Measurements from ENCODE around the gene CADM2.
"Not testable (repeated sequence)": the region's sequence is repeated elsewhere in the genome, so short reads cannot be mapped to it uniquely, and the experiment has no call there.

The CADM2 gene
- total RNA-seq, result 0.04 to 0.12 reads per million in 2 experiments

- DNase-seq (ENCODE audit: low read depth), result peak; percentile 55
Measured at GRCh38 chr3:84958495-84959469, at the start of gene CADM2. TSS of gene CADM2 (plus strand) at chr3:84958989.

GRCh38 chr3:84918592-84918991, 40.2 kb upstream of the CADM2 start:
- not testable (repeated sequence) for DNase-seq (ENCODE audit: low read depth)

DNA sequence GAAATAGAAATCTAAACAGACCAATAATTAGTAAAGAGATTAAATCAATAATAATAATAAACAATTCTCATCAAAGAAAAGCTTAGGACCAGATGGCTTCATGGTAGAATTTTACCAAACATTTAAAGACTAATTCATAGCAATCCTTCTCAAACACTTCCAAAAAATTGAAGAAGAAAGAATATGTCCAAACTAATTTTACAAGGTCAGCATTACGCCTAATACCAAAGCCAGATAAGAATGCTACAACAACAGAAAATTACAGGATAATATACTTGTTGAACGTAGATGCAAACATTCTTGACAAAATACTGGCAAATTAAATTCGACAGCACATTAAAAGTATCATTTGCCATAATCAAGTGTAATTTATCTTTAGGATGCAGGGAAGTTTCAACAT, 36.1 kb upstream of the CADM2 start:
- no peak for DNase-seq (ENCODE audit: low read depth)

- no peak for DNase-seq (ENCODE audit: low read depth)
Measured at GRCh38 chr3:84925571-84925970, 33.2 kb upstream of the CADM2 start.

DNA sequence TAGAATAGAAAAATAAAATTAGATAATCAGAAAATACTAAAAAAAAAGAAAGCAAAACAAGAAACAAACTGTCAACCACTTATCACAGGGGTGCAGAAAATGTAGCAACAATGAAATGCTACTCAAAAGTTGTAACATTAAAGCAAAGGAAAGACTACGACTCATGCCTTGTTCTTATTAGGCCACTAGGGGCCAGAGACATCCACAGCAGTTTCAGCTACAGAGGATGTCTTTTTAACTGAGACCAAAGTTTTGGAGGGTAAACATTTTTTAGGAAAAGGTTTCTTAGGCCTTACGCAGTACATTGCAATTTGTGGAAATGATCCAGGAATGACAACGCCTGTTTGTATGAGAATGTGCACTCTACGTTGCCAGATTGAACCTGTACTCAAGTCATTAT, 15.4 kb upstream of the CADM2 start:
- DNase-seq (ENCODE audit: low read depth), result no peak

DNA sequence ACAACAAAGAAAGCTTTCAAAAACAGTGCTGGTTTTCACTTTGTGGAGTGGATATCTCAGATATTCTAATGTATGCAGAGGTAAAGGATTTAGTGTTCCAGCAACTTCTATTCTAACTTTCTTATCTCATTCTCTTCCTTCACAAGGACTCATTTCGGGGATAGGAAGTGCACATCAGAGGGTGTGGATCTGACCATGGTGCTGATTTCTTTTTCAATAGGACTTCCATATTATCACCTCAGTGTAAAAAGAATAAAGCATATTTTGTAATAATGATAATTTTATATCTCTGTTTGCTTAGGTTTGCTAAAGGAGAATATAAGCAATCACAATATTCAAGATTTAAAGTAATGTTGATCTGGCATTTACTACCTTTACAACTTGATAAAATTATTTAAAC, 12.5 kb upstream of the CADM2 start:
- no peak for DNase-seq (ENCODE audit: low read depth)

- no peak for DNase-seq (ENCODE audit: low read depth)
Measured at GRCh38 chr3:84959470-84960271, 882 bp downstream of the CADM2 start.

GRCh38 chr3:84960581-84960980, 1.8 kb downstream of the CADM2 start:
- DNase-seq (ENCODE audit: low read depth), result no peak

- no peak for DNase-seq (ENCODE audit: low read depth)
Measured at GRCh38 chr3:84961011-84961410, 2.2 kb downstream of the CADM2 start.

DNA sequence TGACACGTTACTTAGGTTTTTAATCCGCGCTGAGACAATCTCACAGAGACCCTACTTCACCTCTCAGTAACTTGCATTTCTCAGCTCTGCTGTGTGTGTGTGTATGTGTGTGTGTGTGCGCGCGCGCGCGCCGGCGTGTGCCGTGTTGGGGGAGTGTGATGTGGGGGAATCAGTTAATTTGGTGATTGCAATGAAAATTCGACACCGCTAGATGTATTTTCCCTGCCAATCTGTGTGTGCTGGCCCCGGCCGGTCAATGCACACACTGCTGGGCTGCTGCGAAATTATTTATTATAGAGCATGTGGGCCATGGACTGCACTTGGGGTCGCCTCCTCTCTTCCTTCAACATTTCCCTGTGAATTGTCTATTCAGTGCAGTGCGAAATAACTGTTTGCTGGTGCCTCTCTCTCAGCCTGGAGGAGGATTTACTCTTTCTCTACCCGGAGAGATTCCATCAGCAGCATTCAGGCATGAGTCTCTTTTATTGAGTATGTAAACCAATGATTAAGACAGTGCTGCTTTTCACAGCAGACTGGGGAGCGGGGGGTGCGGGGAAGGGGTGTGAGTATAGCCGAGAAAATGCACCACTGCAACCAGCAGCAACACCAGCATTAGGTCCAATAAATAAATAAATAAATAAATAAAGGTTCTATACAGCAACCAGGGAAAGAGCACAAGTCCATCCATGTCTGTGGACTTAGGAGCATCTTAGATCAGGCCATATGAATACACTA, 2.9 kb downstream of the CADM2 start:
- no peak for DNase-seq (ENCODE audit: low read depth)

- DNase-seq (ENCODE audit: low read depth), result no peak
Measured at GRCh38 chr3:84962415-84962814, 3.6 kb downstream of the CADM2 start.

- no peak for DNase-seq (ENCODE audit: low read depth)
Measured at GRCh38 chr3:84963137-84963536, 4.3 kb downstream of the CADM2 start.

- DNase-seq (ENCODE audit: low read depth), result no peak
Measured at GRCh38 chr3:84965141-84965540, 6.4 kb downstream of the CADM2 start.

GRCh38 chr3:84967767-84968581, 9.2 kb downstream of the CADM2 start:
- no peak for DNase-seq (ENCODE audit: low read depth)

DNA sequence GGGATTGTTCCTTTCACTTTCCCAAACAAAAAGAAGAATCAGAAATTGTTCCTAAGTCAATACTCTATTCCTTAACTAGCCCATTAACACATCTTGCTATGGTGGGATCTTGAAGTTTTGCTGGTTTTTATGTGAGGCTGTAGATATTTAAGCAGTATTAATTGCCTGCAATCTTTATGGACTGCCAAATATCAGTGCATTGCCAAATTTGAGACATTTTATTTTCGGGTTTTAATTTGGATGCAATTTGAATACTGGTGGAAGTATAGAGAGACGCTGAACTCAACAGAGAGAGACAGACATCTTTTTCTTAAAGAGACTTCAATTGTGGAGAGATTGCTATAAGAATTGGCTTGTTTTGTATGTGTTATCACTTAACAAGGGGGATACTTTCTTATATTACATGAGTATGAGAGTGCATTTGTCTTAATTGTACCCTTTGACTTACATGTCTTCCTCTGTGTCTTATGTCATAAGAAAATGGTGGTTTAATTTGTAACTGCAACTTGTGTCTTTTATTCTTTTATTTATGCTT, 10.0 kb downstream of the CADM2 start:
- no peak for DNase-seq (ENCODE audit: low read depth)

DNA sequence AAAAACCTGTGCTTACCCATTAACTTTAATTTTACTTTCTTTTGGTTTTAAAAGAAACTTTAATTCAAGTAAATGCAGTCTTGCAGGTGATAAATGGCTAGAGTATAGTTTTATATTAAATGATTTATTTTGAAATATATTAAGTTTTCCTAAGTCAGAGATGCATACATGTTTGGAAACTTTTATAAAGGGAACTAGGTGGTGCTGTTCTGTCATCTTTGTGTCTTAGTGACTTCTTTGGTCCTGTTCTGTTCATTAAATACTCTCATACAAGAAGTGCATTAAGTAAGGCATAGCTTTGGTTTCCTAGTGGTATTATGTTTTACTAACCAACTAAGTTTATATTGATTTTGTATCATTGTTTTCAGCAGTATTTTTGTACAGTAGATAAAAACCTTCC, 15.6 kb downstream of the CADM2 start:
- DNase-seq (ENCODE audit: low read depth), result no peak

DNA sequence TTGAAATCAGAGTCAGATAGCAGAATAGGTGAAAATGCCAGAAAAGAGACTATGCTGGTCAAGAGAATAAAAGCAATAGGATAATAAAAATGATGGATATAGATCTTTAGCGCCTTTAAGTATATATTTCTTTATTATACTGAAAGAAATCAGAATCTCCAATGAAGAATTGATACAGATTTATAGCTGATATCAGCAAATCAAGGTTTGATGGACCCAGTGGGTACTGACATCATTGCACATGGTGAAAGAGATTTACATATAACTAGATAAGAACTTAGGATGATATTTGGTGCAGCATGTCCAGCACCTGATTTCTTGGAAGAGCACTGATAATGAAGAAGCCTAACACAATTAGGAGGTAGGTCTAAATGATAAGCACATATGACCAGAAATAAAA, 18.2 kb downstream of the CADM2 start:
- no peak for DNase-seq (ENCODE audit: low read depth)

GRCh38 chr3:84978843-84979242, 20.1 kb downstream of the CADM2 start:
- DNase-seq (ENCODE audit: low read depth), result no peak

GRCh38 chr3:84980011-84980410, 21.2 kb downstream of the CADM2 start:
- DNase-seq (ENCODE audit: low read depth), result no peak

DNA sequence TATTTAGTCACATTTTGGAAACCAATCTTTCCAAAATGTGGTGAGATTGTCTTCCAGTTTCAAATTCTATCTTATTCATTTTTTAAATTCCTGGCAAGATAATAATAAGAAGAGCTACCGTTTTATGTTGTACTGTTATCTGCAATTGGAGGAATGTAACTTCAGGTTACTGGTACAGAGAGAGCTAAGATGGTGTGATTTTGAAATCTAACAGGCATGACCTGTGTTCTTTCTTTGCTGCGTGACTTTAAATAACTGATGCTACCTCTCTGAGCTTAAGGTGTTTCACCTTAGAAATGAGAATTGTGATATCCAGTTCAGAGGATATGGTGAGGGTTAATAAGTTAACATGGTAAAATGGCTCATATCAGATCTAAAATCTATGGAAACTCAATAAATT, 21.7 kb downstream of the CADM2 start:
- no peak for DNase-seq (ENCODE audit: low read depth)

- DNase-seq (ENCODE audit: low read depth), result no peak
Measured at GRCh38 chr3:84983490-84983889, 24.7 kb downstream of the CADM2 start.

All from T follicular helper cell (primary cell).